Activated T-cell treated with anti-CD3 and anti-CD28 coated beads for 1 hour (primary cell): ENCODE data around the gene MGAT4A.

Source experiments
- DNase-seq: peaks from one replicate; pipeline ENCODE4 v3.0.0-alpha.2; 2020; ENCODE audit warnings: low read depth

The MGAT4A gene

GRCh38 chr2:98731041-98731893, at the start of gene MGAT4A:
Gene MGAT4A (minus strand): TSS chr2:98731132. CDS start chr2:98726332, 4,800 bp downstream.
- peak; percentile 67 for DNase-seq

- DNase-seq = no peak
Measured at GRCh38 chr2:98778741-98779483, 48.0 kb upstream of the MGAT4A start.

GRCh38 chr2:98778151-98778550, 47.2 kb upstream of the MGAT4A start:
- DNase-seq = no peak

GRCh38 chr2:98777710-98778109, 46.8 kb upstream of the MGAT4A start:
- DNase-seq = no peak

DNA sequence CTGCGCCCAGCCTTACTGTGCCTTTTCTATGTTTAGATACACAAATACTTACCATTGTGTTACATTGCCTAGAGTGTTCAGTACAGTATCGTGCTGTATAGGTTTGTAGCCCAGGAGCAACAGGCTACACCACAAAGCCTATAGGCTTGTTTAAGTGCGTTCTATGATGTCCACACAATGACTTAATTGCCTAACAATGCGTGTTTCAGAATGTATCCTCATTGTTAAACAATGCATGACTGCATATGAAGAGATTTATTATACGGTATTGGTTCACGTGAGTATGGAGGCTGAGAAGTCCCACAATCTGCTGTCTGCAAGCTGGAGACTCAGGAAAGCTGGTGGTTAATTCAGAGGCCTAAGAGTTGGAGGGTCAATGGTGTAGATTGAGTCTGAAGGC, 46.1 kb upstream of the MGAT4A start:
- no peak for DNase-seq

GRCh38 chr2:98776136-98776535, 45.2 kb upstream of the MGAT4A start:
- no peak for DNase-seq

- DNase-seq = no peak
Measured at GRCh38 chr2:98775146-98775986, 44.4 kb upstream of the MGAT4A start.

- DNase-seq = no peak
Measured at GRCh38 chr2:98773907-98774306, 43.0 kb upstream of the MGAT4A start.

GRCh38 chr2:98773169-98773568, 42.2 kb upstream of the MGAT4A start:
- DNase-seq = no peak

GRCh38 chr2:98772536-98772935, 41.6 kb upstream of the MGAT4A start:
- DNase-seq = no peak

- peak; percentile 37 for DNase-seq
Measured at GRCh38 chr2:98771721-98772524, 41.0 kb upstream of the MGAT4A start.

DNA sequence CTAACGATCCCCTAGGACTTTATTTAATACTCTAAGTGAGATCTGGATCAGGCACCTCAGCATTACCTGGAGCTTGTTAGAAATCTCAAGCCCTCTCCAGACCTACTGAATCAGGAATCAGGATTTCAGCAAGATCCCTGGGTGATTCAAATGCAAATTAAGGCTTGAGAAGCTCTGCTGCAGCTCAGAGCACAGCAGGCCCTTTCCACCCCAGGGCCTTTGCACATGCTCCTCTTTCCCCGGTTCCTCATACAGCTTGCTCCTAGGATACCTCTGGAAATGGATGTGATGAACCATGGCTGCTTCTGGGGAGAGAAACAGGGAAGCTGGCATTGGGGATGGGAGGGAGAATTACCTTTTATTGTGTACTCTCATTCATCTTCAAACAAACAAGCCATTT, 40.3 kb upstream of the MGAT4A start:
- DNase-seq = no peak

DNA sequence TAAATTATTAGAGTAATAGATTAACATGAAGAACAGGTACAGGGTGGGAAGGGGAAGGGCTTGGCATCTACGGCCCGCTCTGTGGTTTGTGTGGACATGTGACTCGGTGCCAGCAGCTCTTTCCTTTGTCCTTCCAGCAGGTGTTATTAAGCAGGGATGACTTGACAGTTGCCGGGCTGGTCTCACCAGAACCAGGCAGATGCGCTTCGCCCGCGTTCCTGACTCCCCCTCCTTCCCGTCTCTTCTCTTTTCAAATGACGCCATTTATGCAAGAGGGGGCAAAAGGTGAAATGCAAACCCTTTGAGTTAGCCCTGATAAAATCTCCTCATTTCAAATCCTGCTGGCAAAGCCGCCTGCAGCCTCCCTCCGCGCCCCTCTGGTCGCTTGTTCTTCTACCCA, 38.9 kb upstream of the MGAT4A start:
- DNase-seq = no peak

DNA sequence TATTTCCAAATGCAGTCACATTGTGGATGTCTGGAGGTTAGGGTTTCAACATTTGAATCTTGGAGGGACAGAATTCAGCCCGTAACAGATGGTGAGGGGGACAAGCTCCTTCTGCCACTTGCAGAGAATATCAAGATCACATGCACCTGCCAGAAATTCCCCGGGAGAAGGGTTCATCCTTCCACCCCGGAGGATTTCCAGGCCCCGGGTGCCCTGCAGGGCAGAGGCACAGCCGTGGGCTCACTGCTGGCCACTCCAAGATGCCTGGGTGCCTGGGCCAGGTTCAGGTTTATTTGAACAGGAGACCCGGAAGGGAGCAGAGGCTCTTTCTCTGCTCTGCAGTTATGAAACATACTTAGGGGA, 38.2 kb upstream of the MGAT4A start:
- no peak for DNase-seq

- no peak for DNase-seq
Measured at GRCh38 chr2:98768384-98769113, 37.6 kb upstream of the MGAT4A start.

DNA sequence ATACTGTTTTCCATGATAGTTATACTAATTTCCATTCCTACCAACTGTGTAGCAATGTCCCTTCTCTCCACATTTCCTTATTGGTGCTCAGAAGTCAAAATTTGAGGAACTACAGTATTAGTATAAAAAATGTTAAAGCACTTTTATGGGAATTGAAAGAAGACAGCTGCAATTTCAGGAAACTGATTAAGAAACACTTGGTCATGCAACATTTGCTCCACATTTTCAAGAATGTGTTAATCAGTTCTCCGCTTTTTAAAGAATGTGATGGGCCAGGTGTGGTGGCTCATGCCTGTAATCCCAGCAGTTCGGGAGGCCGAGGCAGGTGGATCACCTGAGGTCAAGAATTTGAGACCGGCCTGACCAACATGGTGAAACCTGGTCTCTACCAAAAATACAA, 33.6 kb upstream of the MGAT4A start:
- DNase-seq = no peak

DNA sequence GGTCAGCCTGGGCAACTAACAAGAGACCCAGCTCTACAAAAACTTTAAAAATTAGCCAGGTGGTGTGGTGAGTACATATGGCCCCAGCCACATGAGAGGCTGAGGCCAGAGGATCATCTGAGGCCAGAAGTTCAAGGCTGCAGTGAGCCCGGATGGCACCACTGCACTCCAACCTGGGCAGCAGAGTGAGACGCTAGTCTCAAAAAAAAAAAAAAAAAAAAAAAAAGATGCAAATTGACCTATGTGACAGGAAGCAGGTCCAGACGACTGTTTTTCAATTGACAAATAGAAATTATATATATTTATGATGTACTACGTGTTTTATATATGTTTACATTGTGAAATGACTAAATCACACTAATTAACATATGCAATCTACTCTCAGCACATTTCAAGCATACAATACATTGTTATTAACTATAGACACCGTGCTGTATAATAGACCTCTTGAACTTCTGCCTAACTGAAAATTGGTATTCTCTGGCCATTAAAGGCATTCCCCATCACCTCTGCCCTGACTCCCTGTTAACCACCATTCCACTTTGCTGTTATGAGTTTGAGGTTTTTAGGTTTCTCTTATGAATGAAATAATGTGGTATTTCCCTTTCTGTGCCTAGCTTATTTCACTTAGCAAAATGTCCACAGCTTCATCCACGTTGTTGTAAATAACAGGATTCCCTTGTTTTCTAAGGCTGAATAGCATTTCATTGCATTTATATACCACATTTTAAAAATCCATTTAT, 32.4 kb upstream of the MGAT4A start:
- DNase-seq = no peak

DNA sequence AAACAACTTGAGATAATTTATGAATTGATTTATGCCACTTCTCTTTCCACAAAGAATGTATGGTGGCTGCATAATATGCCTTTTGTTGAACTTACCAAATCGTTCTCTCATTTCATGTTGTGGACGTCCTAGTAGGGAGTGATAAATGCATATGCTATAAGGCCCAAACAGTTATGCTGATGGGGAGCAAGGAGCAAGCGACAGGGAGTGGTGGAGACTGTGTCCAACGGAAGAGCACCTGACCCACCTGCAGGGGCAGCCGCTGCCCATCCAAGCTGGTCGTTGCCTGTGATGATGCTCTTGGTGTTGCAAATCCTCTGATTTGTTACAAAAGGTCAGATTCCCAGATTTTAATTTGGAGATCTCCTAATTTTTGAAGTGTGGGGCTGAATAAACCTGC, 31.0 kb upstream of the MGAT4A start:
- no peak for DNase-seq

DNA sequence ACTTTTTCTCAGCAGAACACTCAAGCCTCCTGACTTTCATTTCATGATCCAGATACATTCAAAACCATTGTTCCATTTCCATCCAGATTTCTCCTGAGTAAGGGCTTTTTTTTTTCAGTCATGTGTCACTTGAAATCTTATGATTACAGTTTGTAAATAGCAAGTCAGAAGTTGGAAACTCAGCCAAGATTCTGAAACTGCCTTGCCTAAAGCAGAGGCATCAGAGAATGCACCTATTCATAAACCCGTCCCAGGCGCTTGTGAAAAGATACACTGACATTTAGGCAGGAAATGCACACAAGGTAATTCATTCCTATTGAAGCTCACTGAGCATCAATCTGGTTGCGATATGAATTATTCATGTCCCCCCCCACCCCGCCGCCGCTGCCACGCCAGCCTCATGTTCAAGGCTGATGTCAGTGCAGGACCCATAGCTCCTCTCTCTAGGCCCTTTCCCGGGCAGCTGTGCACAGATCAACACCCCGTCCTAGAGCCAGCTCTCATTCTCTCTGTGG, 30.4 kb upstream of the MGAT4A start:
- peak; percentile 47 for DNase-seq
